ENCODE measurements around the gene TSEN54.

Gene TSEN54

DNA sequence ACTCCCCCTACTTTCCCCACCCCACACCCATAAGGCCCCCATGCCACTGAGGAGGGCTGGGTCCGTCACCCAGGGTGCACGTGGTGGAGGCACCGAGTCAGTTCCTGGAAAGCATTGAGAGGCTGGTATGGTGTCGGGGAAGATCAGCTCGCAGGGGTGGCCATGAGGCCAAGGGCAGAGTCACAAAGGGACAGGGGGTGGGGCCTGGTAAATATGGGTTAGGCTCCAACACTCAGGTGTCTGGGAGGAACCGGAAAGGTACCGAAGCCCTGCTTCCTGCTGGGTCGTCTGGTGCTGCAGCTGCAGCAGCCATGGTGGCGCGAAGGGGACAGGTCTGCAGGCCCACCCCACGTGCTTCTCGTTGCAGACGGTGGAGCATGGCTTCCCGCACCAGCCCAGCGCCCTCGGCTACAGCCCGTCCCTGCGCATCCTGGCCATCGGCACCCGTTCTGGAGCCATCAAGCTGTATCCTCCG lies 39.4 kb downstream of the TSEN54 start:
- Histone ChIP-seq H3K9ac (ENCODE audit: low read length) (no peak overlapping the region), H2AFZ (ENCODE audit: low read length) (no peak overlapping the region), H3K9me2 (replicated peaks; ENCODE audit: insufficient read depth, low read length) (no peaks in the 10 kb centered on the region), H3K27ac (ENCODE audit: low read length) (no peak overlapping the region), H3K79me2 (ENCODE audit: low read length) (no peaks in the 10 kb centered on the region), H3K4me3 (ENCODE audit: low read length) (no peak overlapping the region), H3K36me3 (replicated peaks; ENCODE audit: insufficient read depth, low read length) (no peaks in the 10 kb centered on the region), H3K27me3 (replicated peaks; ENCODE audit: insufficient read depth, low read length) (no peaks in the 10 kb centered on the region), H3K4me1 (ENCODE audit: low read length) (no peaks in the 10 kb centered on the region), H3K4me2 (ENCODE audit: low read depth, low read length) (no peak overlapping the region), H3F3A (ENCODE audit: insufficient read depth, low read length) (no peaks in the 10 kb centered on the region), H3K9me3 (replicated peaks; ENCODE audit: insufficient read depth, low read length) (no peaks in the 10 kb centered on the region), H4K20me1 (ENCODE audit: insufficient read depth, low read length) (no peaks in the 10 kb centered on the region)
- DNase-seq: no peak
- TF ChIP-seq EZH2phosphoT487 (IDR thresholded peaks at IDR 0.05; ENCODE audit: low read length) (no peak), EZH2 (optimal IDR thresholded peaks at IDR 0.05; ENCODE audit: low read depth, low read length) (no peak), CTCF (IDR thresholded peaks at IDR 0.05; ENCODE audit: low read length) (no peak)

DNA sequence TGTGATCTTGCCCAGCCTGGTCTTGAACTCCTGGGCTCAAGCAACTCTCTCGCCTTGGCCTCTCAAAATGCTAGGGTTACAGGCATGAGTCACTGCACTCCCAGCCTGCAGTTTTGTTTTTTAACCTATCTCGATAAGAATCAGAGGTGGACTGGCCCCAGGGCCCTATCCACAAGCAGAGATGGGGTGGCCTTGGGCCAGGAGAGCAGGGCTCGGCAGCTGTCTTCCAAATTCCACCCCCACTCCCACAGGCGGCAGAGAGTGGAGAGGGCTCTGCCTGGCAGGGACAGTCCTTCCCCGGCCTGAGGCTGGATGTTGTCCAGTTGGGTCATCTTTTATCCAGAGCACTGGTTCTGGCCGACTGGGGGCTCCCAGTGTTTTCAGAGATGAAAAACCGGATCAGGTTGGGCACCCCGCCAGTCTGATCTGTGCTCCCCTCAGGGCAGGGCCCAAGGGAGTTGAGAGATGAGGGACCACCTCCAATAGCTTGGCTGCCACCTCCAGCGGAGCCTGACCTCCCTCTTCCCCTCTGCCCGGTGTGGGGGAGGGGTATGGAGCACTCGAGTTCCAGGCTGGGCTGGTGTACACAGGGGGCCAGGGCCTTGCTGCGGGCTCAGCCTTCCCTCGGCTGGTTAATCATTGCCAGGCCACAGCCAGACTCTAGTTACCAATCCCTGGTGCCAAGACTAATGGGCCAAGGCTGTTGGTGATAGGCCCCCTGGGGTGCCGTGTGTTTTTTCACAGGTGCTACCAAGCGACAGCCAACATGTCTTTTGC lies 40.9 kb downstream of the TSEN54 start:
- no peak overlapping the region for H3K27ac ChIP-seq (ENCODE audit: low read length)
- no peaks in the 10 kb centered on the region for H3K9me3 ChIP-seq (replicated peaks; ENCODE audit: insufficient read depth, low read length)
- H2AFZ ChIP-seq (ENCODE audit: low read length): no peak overlapping the region
- H3F3A ChIP-seq (ENCODE audit: insufficient read depth, low read length): no peaks in the 10 kb centered on the region
- H3K4me2 ChIP-seq (ENCODE audit: low read depth, low read length): no peak overlapping the region
- H3K36me3 ChIP-seq (replicated peaks; ENCODE audit: insufficient read depth, low read length): no peaks in the 10 kb centered on the region
- no peak for DNase-seq
- TF ChIP-seq EZH2phosphoT487 (IDR thresholded peaks at IDR 0.05; ENCODE audit: low read length): no peak
- TF ChIP-seq EZH2 (optimal IDR thresholded peaks at IDR 0.05; ENCODE audit: low read depth, low read length): no peak
- no peak for TF ChIP-seq CTCF (IDR thresholded peaks at IDR 0.05; ENCODE audit: low read length)
- no peaks in the 10 kb centered on the region for H3K27me3 ChIP-seq (replicated peaks; ENCODE audit: insufficient read depth, low read length)
- no peak overlapping the region for H3K9ac ChIP-seq (ENCODE audit: low read length)
- H3K79me2 ChIP-seq (ENCODE audit: low read length): no peaks in the 10 kb centered on the region
- H4K20me1 ChIP-seq (ENCODE audit: insufficient read depth, low read length): no peaks in the 10 kb centered on the region
- no peaks in the 10 kb centered on the region for H3K4me1 ChIP-seq (ENCODE audit: low read length)
- no peaks in the 10 kb centered on the region for H3K9me2 ChIP-seq (replicated peaks; ENCODE audit: insufficient read depth, low read length)
- no peak overlapping the region for H3K4me3 ChIP-seq (ENCODE audit: low read length)

DNA sequence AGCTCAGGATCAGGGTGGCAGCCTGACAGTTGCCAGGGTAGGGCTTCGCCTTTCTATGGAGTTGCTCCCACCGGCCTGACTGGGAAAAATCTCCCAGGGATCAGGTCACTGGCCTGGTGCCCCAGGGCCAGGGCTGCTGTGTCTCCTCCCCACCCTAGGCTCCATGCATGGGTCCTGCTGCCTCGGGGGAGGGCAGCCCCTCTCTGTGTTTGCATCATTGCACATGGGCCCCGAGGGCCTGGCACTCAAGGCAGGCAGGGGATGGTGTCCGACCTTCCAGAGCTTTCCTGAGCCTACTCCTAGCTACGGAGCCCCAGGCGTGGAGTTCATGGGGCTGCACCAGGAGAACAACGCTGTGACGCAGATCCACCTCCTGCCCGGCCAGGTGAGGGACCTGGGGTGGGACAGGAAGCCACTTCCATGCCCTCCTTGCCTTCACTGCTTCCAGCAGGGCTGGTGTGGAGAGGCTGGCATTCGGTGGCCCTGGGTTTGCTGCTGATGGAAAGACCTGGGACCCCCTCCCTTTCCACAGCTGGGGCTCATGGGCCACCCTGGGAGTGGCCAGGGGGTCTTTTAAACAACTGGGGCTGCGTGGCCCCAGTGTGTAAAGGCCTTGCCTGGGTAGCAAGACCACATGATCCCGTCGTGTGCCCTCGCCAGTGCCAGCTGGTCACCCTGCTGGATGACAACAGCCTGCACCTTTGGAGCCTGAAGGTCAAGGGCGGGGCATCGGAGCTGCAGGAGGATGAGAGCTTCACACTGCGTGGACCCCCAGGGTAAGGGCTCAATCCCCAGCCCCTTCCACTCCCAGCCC lies 41.7 kb downstream of the TSEN54 start:
- Histone ChIP-seq H3K27ac (ENCODE audit: low read length) (no peak overlapping the region), H3F3A (ENCODE audit: insufficient read depth, low read length) (no peaks in the 10 kb centered on the region), H4K20me1 (ENCODE audit: insufficient read depth, low read length) (no peaks in the 10 kb centered on the region), H3K4me3 (ENCODE audit: low read length) (no peak overlapping the region), H3K36me3 (replicated peaks; ENCODE audit: insufficient read depth, low read length) (no peaks in the 10 kb centered on the region), H3K9ac (ENCODE audit: low read length) (no peak overlapping the region), H3K27me3 (replicated peaks; ENCODE audit: insufficient read depth, low read length) (no peaks in the 10 kb centered on the region), H3K9me3 (replicated peaks; ENCODE audit: insufficient read depth, low read length) (no peaks in the 10 kb centered on the region), H3K4me2 (ENCODE audit: low read depth, low read length) (no peak overlapping the region), H3K79me2 (ENCODE audit: low read length) (no peaks in the 10 kb centered on the region), H3K9me2 (replicated peaks; ENCODE audit: insufficient read depth, low read length) (no peaks in the 10 kb centered on the region), H2AFZ (ENCODE audit: low read length) (no peak overlapping the region), H3K4me1 (ENCODE audit: low read length) (no peaks in the 10 kb centered on the region)
- no peak for DNase-seq
- TF ChIP-seq EZH2phosphoT487 (IDR thresholded peaks at IDR 0.05; ENCODE audit: low read length): no peak

All from MM.1S (cell line).